Measurements from ENCODE around the gene TMBIM6.
"Not testable (repeated sequence)": the region's sequence is repeated elsewhere in the genome, so short reads cannot be mapped to it uniquely, and the experiment has no call there.

The TMBIM6 gene

GRCh38 chr12:49767333-49767732 lies 26.0 kb downstream of the TMBIM6 start:
- FAIRE-seq (no peak), DNase-seq (ENCODE audit: insufficient read length, low spot score) (no peak)

- DNase-seq (ENCODE audit: insufficient read length, low spot score); FAIRE-seq: not testable (repeated sequence)
Measured at GRCh38 chr12:49773102-49773501, 31.7 kb downstream of the TMBIM6 start.

GRCh38 chr12:49776413-49776812 lies 35.1 kb downstream of the TMBIM6 start:
- peak; percentile 72 for DNase-seq (ENCODE audit: insufficient read length, low spot score)
- FAIRE-seq, result peak; percentile 9

GRCh38 chr12:49776858-49777257 lies 35.5 kb downstream of the TMBIM6 start:
- DNase-seq (ENCODE audit: insufficient read length, low spot score), result no peak
- FAIRE-seq, result no peak

GRCh38 chr12:49777341-49777740 lies 36.0 kb downstream of the TMBIM6 start:
- no peak for FAIRE-seq
- no peak for DNase-seq (ENCODE audit: insufficient read length, low spot score)

DNA sequence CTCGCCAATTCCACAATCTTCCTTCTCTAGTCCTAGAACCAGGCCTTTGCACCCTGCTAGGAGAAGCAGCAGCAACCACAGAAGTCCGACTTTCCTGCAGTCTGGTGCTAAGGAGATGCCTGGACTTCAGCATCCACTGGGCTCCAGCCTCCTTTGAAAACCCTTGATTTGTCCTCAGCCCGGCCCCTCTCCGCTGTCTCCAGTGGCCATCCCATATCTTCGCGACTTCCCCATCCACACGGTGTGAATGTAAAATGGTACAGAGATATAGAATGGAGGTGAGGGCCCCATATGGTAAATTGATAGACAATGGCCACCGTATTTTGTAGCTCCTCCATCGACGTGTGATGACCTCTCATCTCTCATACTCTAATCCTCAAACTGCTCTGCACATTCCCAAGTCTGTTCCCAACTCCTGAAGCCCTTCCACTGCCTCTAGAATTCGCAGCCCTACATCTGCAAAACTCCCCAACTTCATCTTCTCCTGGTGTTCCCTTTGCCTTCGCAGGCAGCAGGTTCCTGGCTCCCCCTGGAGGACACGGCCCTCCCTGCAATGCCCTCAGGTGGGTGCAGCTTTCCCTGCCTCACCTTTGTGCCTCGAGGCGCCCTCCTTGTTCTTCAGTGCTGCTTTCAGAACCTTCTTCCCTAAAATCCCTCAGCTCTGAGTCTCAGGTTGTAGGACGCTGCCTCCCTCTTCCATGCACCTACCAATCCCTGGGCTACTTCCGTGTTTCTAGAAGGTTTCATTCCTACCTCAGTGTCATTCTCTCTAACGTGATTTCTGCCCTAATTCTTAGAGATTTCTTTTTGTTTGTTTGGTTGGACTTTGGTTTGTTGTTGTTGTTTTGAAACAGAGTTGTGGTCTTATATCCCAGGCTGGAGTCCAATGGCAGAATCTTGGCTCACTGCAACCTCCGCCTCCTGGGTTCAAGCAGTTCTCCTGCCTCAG lies 36.7 kb downstream of the TMBIM6 start:
- FAIRE-seq (no peak), DNase-seq (ENCODE audit: insufficient read length, low spot score) (peak; percentile 67)

DNA sequence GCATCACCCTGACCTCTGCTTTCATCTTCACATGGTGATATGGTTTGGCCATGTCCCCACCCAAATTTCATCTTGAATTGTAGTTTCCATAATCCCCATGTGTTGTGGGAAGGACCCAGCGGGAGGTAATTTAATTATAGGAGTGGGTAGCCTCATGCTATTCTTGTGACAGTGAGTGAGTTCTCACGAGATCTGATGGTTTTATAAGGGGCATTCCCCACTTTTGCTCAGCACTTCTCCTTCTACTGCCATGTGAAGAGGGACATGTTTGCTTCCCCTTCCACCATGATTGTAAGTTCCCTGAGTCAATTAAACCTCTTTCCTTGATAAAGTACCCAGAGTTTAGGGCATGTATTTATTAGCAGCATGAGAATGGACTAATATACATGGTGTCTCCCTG lies 38.2 kb downstream of the TMBIM6 start:
- FAIRE-seq (no peak), DNase-seq (ENCODE audit: insufficient read length, low spot score) (no peak)

DNA sequence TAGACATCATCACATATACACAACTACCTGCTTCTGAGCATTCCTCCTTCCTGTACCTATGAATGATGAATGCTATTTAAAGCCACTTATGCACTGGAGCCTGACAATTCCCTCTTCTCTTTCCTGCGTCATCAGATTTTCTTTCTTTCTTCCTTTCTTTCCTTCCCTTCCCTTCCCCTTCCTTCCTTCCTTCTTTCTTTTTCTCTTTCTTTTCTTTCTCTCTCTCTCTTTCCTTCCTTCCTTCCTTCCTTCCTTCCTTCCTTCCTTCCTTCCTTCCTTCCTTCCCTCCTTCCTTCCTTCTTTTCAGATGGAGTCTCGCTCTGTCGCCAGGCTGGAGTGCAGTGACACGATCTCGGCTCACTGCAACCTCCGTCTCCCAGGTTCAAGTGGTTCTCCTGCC lies 39.6 kb downstream of the TMBIM6 start:
- DNase-seq (ENCODE audit: insufficient read length, low spot score); FAIRE-seq: not testable (repeated sequence)

DNA sequence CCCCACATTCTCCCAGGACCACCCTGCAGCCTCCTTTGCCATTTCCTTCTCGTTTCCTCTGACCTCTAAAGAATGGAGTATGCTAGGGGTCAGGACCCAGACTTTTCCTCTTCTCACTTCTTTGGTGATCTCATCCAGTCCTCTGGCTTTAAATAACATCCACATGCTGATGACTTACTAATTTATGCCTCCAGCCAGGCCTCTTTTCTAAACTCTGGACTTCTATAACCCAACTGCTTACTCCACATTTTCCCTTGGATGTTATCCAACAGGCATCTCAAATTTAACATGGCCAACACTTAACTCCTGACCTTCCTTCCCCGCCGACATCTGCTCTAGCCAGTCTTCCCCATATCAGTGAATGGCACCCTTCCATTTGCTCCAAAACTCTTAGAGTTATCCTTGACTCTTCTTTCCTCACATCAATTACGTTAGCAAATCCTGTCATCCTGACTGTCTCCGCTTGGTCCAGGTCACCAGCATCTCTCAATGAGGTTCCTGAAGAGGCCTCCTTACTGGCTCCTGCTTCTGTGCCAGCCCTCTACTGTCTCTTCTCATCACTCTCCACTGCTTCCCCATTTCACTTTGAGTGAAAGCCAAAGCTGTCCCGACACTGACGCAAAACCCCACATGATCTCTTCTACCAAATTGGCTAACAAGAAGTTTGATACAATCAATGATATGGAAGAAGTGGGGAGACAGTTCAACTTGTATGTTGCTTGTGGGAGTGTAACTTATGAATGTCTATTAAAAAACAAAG lies 42.7 kb downstream of the TMBIM6 start:
- no peak for DNase-seq (ENCODE audit: insufficient read length, low spot score)
- FAIRE-seq, result no peak

DNA sequence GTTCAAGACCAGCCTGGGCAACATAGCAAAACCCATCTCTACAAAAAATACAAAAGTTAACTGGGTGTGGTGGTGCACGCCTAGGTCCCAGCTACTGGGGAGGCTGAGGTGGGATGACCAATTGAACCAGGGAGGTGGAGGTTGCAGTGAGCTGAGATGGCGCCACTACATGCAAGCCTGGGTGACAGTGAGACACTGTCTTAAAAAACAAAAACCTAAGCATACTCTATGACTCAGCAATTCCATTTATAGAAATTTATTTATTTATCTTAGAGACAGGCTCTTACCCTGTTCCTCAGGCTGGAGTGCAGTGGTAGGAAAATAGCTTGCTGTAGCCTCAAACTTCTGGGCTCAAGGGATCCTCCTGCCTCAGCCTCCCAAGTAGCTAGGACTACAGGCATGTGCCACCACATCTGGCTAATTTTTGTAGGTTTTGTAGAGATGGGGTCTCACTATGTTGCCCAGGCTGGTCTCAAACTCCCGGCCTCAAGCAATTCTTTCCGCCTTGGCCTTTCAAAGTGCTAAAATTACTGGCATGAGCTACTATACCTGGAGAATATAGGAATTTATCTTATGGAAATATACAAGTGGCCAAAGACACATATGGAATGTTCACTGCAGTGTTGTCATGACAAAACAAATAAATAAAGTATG lies 43.5 kb downstream of the TMBIM6 start:
- FAIRE-seq (no peak), DNase-seq (ENCODE audit: insufficient read length, low spot score) (no peak)

DNA sequence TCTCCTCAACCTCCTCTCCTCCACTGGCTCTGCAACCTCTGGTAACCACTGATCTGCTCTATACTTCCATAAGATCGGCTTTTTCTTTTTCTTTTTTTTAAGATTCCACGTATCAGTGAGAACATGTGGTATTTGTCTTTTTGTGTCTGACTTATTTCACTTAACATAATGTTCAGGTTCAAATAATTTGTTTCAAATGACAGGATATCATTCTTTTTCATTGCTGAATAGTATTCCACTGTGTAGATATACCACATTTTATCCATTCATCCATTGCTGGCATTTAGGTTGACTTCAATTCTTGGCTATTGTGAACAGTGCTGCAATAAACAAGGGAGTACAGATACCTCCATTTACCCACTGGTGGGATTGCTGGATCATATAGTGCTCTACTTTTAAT lies 46.3 kb downstream of the TMBIM6 start:
- FAIRE-seq, result no peak
- DNase-seq (ENCODE audit: insufficient read length, low spot score), result no peak

DNA sequence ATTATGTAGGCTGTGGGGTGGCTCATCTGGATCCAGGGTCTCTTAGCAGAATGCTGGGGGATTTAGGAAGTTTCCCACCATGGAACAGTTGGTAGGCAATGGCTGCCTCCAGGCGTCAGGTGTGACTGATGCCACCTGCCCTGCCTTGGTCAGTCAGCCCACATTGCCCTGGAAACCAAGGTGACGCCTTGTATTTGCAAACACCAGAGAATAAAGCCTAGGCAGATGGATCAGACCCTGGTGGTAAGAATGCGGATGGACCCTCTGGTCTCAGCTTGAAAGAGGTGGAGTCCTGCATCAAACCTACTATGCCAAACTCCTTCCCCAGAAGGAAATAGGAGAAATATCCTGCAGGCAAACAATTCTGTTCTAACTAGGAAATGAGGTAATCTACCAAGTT lies 48.6 kb downstream of the TMBIM6 start:
- DNase-seq (ENCODE audit: insufficient read length, low spot score) (no peak), FAIRE-seq (no peak)

DNA sequence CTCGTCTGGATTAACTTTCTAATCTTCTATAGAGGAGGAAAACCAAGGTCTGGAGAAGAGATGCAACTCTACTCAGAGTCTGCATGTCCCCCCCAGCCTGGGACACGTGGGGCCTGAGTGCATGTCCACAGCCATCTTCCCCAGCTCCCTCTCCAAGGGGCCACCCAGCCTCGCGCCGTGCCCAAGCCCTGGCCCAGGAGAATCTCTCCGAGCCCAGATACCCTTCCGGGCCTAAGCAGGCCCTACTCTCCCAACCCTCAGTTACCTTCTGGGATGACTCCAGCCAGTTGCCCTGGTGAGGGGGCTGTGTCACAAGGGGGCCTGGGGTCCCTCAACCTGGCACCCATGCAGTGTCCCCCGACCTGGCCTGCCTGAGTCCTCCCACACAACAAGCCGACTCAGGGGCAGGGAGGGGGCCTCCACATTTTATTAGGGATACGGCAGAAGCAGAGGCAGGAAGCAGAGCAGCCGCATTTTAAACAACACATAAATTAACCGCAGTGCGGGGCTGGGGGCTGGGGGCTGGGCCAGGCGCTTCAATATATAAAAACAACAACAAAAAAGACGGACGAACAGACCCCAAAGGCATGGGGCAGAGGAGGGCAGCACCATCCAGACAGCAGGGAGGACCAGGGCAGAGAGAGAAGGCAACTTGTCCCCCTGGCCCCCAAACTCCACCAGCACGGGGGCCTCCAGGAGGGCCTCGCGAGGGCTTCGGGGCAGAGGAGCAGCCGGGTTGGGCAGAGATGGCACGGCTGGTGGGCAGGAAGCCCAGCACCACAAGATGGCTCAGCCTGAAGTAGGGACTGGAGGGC lies 49.6 kb downstream of the TMBIM6 start:
- DNase-seq (ENCODE audit: insufficient read length, low spot score) (no peak), FAIRE-seq (no peak)

DNA sequence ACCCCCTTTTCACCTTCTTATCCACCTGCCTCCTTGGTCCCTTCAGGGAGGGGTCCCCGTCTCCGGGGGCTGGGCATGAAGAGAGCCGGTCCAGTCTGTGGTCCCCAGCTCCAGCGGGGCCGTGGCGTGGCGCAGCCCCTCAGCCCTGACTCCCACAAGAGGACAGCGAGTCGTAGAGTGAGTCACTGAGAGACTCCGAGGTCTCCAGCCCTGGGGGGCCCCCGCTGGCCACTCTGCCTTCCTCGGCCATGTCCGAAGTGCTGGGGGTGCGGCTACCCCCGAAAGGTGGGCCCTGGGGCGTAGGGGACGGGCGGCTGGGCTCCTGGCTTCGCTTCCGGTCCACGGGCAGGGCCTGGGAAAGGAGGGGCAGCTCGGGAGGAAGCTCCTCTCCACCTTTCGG lies 50.3 kb downstream of the TMBIM6 start:
- FAIRE-seq (no peak), DNase-seq (ENCODE audit: insufficient read length, low spot score) (no peak)

DNA sequence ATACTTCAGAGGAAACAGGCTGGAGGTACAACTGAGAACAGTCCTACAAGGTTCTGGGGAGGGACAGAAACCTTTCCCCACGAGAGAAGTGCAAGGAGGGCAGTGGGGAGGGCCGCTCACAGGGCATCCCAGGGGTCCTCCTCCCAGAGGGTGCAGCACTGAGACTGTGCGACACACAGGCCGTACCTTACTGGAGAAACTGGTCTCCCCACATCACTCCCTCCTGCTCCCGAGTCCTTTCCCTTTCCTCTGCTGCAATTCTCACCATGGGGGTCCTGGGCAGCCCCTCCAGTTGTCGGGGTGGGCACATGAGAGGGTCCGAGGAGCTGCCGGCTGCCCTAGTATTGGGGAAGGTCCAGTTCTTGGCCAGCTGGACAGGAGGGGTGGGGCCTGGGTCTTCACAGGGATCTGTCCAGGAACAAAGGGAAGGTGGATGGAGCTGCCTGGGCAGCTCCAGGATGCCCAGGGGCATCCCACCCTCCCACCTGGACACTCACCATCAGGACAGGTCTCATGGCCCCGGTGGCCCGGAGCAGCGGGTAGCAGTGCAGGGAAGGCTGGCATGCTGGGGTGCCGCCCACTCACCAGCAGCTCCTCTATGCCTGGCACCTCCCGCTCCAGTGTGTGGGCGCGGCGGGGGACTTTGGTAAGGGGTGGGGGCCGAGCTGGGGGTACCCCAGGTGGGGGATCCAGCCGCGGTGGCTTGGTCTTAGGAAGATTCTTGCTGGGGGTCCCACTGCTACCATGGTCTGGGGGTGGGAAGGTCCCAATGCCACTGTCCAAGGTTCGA lies 51.0 kb downstream of the TMBIM6 start:
- DNase-seq (ENCODE audit: insufficient read length, low spot score) (no peak), FAIRE-seq (no peak)

DNA sequence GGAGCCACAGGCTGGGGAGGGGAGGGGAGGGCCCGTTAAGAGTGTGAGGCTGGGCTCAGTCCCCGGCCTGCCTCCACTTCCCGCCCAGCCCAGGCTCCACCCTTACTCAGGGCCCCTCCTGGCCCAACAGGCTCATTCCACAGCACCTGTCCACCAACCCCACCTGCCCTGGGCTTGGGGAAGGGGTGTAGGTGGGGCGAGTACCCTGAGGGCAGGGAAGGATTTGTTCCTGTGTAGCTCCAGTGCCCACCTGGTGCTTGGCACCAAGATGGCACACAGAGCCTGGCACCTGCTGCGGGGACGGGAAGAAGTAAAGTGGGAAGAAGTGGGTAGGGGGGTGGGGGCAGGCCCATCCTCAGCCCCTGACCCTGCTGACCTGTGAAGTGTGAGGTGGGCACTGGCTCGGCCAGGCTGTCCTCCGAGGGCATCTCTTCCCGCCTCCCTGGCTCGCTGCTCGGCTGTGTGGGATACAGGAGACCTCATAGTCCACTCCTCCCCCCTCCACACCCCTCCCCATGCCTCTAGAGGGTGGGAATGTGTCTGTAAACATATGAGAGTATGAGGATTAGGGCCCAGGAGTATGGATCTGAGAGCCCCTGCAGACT lies 51.7 kb downstream of the TMBIM6 start:
- DNase-seq (ENCODE audit: insufficient read length, low spot score) (no peak), FAIRE-seq (no peak)

- DNase-seq (ENCODE audit: insufficient read length, low spot score), result no peak
- no peak for FAIRE-seq
Measured at GRCh38 chr12:49793620-49794019, 52.3 kb downstream of the TMBIM6 start.

GRCh38 chr12:49794021-49794420 lies 52.7 kb downstream of the TMBIM6 start:
- no peak for FAIRE-seq
- DNase-seq (ENCODE audit: insufficient read length, low spot score), result no peak

Measured in HTR-8/SVneo (cell line).